GM12878 (cell line): Measurements from ENCODE around the gene PITPNM3. TPM values are rescaled to one million over a fixed set of nuclear protein-coding genes. Genes with fewer than 3 reads are reported as not detected.

Experiments used
- GABPA ChIP-seq: IDR thresholded peaks from 2 replicates; pipeline ENCODE4 v1.6.1; 2014; ENCODE audit warnings: antibody characterized with exemption, low read depth, mild to moderate bottlenecking, inconsistent platforms
- PBX3 ChIP-seq: IDR thresholded peaks from 2 replicates; pipeline ENCODE4 v1.6.1; 2011; ENCODE audit warnings: mild to moderate bottlenecking, low read depth, low read length, moderate library complexity; ENCODE audit not compliant: insufficient replicate concordance
- SIN3A ChIP-seq: IDR thresholded peaks from 2 replicates; pipeline ENCODE4 v1.6.1; 2012; ENCODE audit warnings: low read depth, low read length, improper control_type of control experiment
- SUZ12 ChIP-seq: fragments of 200-600 bp; sonication (generic); IDR thresholded peaks from one replicate; pipeline ENCODE4 v1.6.1; 2018; ENCODE audit warnings: antibody characterized with exemption, mild to moderate bottlenecking; ENCODE audit not compliant: unreplicated experiment
- TAF1 ChIP-seq: IDR thresholded peaks from 2 replicates; pipeline ENCODE4 v1.6.1; 2011; ENCODE audit warnings: mild to moderate bottlenecking, low read depth, low read length, borderline replicate concordance
- USF1 ChIP-seq: IDR thresholded peaks from 2 replicates; pipeline ENCODE4 v1.6.1; 2011; ENCODE audit warnings: borderline replicate concordance, low read depth, mild to moderate bottlenecking, moderate library complexity, mixed read lengths, low read length; ENCODE audit not compliant: insufficient read depth; ENCODE audit errors: extremely low read length
- ZZZ3 ChIP-seq: IDR thresholded peaks from 2 replicates; pipeline ENCODE4 v1.6.1; 2011; ENCODE audit warnings: low read depth; ENCODE audit not compliant: control insufficient read depth, insufficient read length
- polyA plus RNA-seq, 11 experiments: library from polyadenylated mRNA; depleted of rRNA in 4 of 11; unstranded in 6 of 11; stranded (reverse) in 5 of 11; fragments of >200 nt; fragmentation: Nextera tagmentation in 4 of 11; fragmentation: Illumina TruSeq in 1 of 11; extraction: Ambion mirVana in 4 of 11; extraction: Trizol in 1 of 11; gene quantifications; 1 replicate in 1 of 11; 2 replicates in 10 of 11; pipeline versions ENCODE4 v1.2.1 to v1.2.3, GENCODE V29; 2011 to 2016; ENCODE audit warnings: inconsistent platforms in 2 of 11, missing spikeins in 2 of 11, low read depth in 1 of 11
- total RNA-seq, 4 experiments: library from RNA; depleted of rRNA in 3 of 4; stranded (reverse); fragments of >200 nt in 3 of 4; fragmentation: Illumina TruSeq in 1 of 4; extraction: Trizol in 1 of 4; gene quantifications; 2 replicates each; pipeline versions ENCODE4 v1.2.1 to v1.2.3, GENCODE V29; 2013 to 2021
- TF ChIP-seq, protein P1 (sequence below): fragments of 450-650 bp; formaldehyde crosslinking; IDR thresholded peaks from 2 replicates; pipeline ENCODE4 v1.4.0; 2020; ENCODE audit warnings: mild to moderate bottlenecking, moderate library complexity
- TF ChIP-seq, protein P2 (sequence below): fragments of 450-650 bp; formaldehyde crosslinking; IDR thresholded peaks from 2 replicates; pipeline ENCODE4 v1.5.0; 2022; ENCODE audit warnings: mild to moderate bottlenecking, missing genetic modification characterization
- TF ChIP-seq, protein P3 (sequence below): fragments of 450-650 bp; IDR thresholded peaks from 2 replicates; pipeline ENCODE4 v1.6.1; 2018; ENCODE audit warnings: mild to moderate bottlenecking, low read depth, moderate library complexity; ENCODE audit not compliant: partially characterized antibody

The PITPNM3 gene
- total and polyA plus RNA-seq, 10 of the 15 experiments (the other 5 are each of a cell fraction or from before 2014, with no cell fraction given): 0.02 to 0.49 (median 0.19) TPM; not detected in 1

GRCh38 chr17:6439951-6440350 is 116.4 kb downstream of the PITPNM3 start (continued):
- TF ChIP-seq, protein P1, sequence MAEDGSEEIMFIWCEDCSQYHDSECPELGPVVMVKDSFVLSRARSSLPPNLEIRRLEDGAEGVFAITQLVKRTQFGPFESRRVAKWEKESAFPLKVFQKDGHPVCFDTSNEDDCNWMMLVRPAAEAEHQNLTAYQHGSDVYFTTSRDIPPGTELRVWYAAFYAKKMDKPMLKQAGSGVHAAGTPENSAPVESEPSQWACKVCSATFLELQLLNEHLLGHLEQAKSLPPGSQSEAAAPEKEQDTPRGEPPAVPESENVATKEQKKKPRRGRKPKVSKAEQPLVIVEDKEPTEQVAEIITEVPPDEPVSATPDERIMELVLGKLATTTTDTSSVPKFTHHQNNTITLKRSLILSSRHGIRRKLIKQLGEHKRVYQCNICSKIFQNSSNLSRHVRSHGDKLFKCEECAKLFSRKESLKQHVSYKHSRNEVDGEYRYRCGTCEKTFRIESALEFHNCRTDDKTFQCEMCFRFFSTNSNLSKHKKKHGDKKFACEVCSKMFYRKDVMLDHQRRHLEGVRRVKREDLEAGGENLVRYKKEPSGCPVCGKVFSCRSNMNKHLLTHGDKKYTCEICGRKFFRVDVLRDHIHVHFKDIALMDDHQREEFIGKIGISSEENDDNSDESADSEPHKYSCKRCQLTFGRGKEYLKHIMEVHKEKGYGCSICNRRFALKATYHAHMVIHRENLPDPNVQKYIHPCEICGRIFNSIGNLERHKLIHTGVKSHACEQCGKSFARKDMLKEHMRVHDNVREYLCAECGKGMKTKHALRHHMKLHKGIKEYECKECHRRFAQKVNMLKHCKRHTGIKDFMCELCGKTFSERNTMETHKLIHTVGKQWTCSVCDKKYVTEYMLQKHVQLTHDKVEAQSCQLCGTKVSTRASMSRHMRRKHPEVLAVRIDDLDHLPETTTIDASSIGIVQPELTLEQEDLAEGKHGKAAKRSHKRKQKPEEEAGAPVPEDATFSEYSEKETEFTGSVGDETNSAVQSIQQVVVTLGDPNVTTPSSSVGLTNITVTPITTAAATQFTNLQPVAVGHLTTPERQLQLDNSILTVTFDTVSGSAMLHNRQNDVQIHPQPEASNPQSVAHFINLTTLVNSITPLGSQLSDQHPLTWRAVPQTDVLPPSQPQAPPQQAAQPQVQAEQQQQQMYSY (CRISPR knock-in tag): no peak
- TF ChIP-seq TAF1 (no peak), SUZ12 (no peak), ZZZ3 (no peak), GABPA (no peak), SIN3A (no peak), PBX3 (no peak), USF1 (no peak)
- TF ChIP-seq, protein P2, sequence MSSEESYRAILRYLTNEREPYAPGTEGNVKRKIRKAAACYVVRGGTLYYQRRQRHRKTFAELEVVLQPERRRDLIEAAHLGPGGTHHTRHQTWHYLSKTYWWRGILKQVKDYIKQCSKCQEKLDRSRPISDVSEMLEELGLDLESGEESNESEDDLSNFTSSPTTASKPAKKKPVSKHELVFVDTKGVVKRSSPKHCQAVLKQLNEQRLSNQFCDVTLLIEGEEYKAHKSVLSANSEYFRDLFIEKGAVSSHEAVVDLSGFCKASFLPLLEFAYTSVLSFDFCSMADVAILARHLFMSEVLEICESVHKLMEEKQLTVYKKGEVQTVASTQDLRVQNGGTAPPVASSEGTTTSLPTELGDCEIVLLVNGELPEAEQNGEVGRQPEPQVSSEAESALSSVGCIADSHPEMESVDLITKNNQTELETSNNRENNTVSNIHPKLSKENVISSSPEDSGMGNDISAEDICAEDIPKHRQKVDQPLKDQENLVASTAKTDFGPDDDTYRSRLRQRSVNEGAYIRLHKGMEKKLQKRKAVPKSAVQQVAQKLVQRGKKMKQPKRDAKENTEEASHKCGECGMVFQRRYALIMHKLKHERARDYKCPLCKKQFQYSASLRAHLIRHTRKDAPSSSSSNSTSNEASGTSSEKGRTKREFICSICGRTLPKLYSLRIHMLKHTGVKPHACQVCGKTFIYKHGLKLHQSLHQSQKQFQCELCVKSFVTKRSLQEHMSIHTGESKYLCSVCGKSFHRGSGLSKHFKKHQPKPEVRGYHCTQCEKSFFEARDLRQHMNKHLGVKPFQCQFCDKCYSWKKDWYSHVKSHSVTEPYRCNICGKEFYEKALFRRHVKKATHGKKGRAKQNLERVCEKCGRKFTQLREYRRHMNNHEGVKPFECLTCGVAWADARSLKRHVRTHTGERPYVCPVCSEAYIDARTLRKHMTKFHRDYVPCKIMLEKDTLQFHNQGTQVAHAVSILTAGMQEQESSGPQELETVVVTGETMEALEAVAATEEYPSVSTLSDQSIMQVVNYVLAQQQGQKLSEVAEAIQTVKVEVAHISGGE (CRISPR knock-in tag): no peak
- TF ChIP-seq, protein P3, sequence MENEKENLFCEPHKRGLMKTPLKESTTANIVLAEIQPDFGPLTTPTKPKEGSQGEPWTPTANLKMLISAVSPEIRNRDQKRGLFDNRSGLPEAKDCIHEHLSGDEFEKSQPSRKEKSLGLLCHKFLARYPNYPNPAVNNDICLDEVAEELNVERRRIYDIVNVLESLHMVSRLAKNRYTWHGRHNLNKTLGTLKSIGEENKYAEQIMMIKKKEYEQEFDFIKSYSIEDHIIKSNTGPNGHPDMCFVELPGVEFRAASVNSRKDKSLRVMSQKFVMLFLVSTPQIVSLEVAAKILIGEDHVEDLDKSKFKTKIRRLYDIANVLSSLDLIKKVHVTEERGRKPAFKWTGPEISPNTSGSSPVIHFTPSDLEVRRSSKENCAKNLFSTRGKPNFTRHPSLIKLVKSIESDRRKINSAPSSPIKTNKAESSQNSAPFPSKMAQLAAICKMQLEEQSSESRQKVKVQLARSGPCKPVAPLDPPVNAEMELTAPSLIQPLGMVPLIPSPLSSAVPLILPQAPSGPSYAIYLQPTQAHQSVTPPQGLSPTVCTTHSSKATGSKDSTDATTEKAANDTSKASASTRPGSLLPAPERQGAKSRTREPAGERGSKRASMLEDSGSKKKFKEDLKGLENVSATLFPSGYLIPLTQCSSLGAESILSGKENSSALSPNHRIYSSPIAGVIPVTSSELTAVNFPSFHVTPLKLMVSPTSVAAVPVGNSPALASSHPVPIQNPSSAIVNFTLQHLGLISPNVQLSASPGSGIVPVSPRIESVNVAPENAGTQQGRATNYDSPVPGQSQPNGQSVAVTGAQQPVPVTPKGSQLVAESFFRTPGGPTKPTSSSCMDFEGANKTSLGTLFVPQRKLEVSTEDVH: no peak
